Loucy (cell line): ENCODE results near the gene OR10A7.

Experiments used
- H2AFZ ChIP-seq: fragments of 200-600 bp; sonication (generic); 2 replicates; pipeline ENCODE4 v1.6.0; 2016; ENCODE audit warnings: antibody characterized with exemption, mild to moderate bottlenecking, low read length, moderate library complexity
- H3F3A ChIP-seq: fragments of 200-600 bp; 2 replicates; pipeline ENCODE4 v1.6.0; 2016; ENCODE audit warnings: antibody characterized with exemption, low read depth, mild to moderate bottlenecking
- H3K27me3 ChIP-seq: fragments of 200-600 bp; sonication (generic); 2 replicates; pipeline ENCODE4 v1.6.1; 2014; ENCODE audit warnings: low read length, mild to moderate bottlenecking; ENCODE audit not compliant: insufficient read depth, poor library complexity, severe bottlenecking
- H3K36me3 ChIP-seq: fragments of 200-600 bp; sonication (generic); 2 replicates; pipeline ENCODE4 v1.6.1; 2016; ENCODE audit warnings: low read length; ENCODE audit not compliant: insufficient read depth
- H3K4me1 ChIP-seq: fragments of 200-600 bp; sonication (generic); 2 replicates; pipeline ENCODE4 v1.5.1; 2014; ENCODE audit warnings: low read length, mild to moderate bottlenecking; ENCODE audit not compliant: insufficient read depth, poor library complexity, severe bottlenecking
- H3K4me2 ChIP-seq: fragments of 200-600 bp; sonication (generic); 2 replicates; pipeline ENCODE4 v1.6.0; 2014; ENCODE audit warnings: antibody characterized with exemption, low read length, low read depth, mild to moderate bottlenecking; ENCODE audit not compliant: poor library complexity, severe bottlenecking
- H3K4me3 ChIP-seq: fragments of 200-600 bp; sonication (generic); 2 replicates; pipeline ENCODE4 v1.5.1; 2014; ENCODE audit warnings: low read length, mild to moderate bottlenecking, mixed read lengths; ENCODE audit not compliant: poor library complexity, severe bottlenecking
- H3K79me2 ChIP-seq: fragments of 200-600 bp; sonication (generic); 2 replicates; pipeline ENCODE4 v1.6.1; 2014; ENCODE audit warnings: low read length; ENCODE audit not compliant: insufficient read depth
- H3K9ac ChIP-seq: fragments of 200-600 bp; sonication (generic); 2 replicates; pipeline ENCODE4 v1.6.0; 2014; ENCODE audit warnings: mild to moderate bottlenecking, low read depth, low read length, moderate library complexity; ENCODE audit not compliant: poor library complexity, severe bottlenecking
- H3K9me2 ChIP-seq: fragments of 200-600 bp; sonication (generic); replicated peaks from 2 replicates; pipeline ENCODE4 v1.6.1; 2016; ENCODE audit warnings: low read depth, low read length, mixed read lengths
- H3K9me3 ChIP-seq: fragments of 200-600 bp; sonication (generic); 2 replicates; pipeline ENCODE4 v1.6.1; 2014; ENCODE audit warnings: mild to moderate bottlenecking, antibody characterized with exemption, low read length, low read depth; ENCODE audit not compliant: insufficient read depth
- H4K20me1 ChIP-seq: fragments of 200-600 bp; sonication (generic); 2 replicates; pipeline ENCODE4 v1.6.0; 2014; ENCODE audit warnings: antibody characterized with exemption, low read length, mild to moderate bottlenecking; ENCODE audit not compliant: insufficient read depth, poor library complexity, severe bottlenecking
- CTCF ChIP-seq: fragments of 200-600 bp; sonication (generic); conservative IDR thresholded peaks from 2 replicates; pipeline ENCODE4 v1.5.1; 2014; ENCODE audit warnings: mild to moderate bottlenecking, antibody characterized with exemption, low read length
- EZH2phosphoT487 ChIP-seq: fragments of 200-600 bp; IDR thresholded peaks from 2 replicates; pipeline ENCODE4 v1.6.1; 2018; ENCODE audit warnings: antibody characterized with exemption, mild to moderate bottlenecking, moderate library complexity, borderline replicate concordance

The OR10A7 gene

GRCh38 chr12:55253281-55253680 is 32.5 kb downstream of the OR10A7 start:
- no peak overlapping the region for H3K4me3 ChIP-seq
- no peaks in the 10 kb centered on the region for H3K9me3 ChIP-seq
- no peaks in the 10 kb centered on the region for H3K36me3 ChIP-seq
- no peaks in the 10 kb centered on the region for H4K20me1 ChIP-seq
- no peaks in the 10 kb centered on the region for H3K79me2 ChIP-seq
- no peak overlapping the region for H3K9ac ChIP-seq
- no peaks in the 10 kb centered on the region for H3K27me3 ChIP-seq
- no peaks in the 10 kb centered on the region for H3K4me1 ChIP-seq
- no peak overlapping the region for H3K4me2 ChIP-seq
- no peak overlapping the region for H2AFZ ChIP-seq
- H3K9me2 ChIP-seq, result no peaks in the 10 kb centered on the region
- H3F3A ChIP-seq, result no peaks in the 10 kb centered on the region
- no peak for TF ChIP-seq CTCF
- TF ChIP-seq EZH2phosphoT487, result no peak

GRCh38 chr12:55256831-55257230 is 36.0 kb downstream of the OR10A7 start:
- H3K4me1 ChIP-seq, result no peaks in the 10 kb centered on the region
- H3K4me3 ChIP-seq, result no peak overlapping the region
- TF ChIP-seq EZH2phosphoT487, result no peak
- no peak for TF ChIP-seq CTCF
- no peaks in the 10 kb centered on the region for H3F3A ChIP-seq
- H3K36me3 ChIP-seq, result no peaks in the 10 kb centered on the region
- no peak overlapping the region for H2AFZ ChIP-seq
- H4K20me1 ChIP-seq, result no peaks in the 10 kb centered on the region
- no peaks in the 10 kb centered on the region for H3K79me2 ChIP-seq
- no peaks in the 10 kb centered on the region for H3K27me3 ChIP-seq
- H3K4me2 ChIP-seq, result no peak overlapping the region
- H3K9ac ChIP-seq, result no peak overlapping the region
- H3K9me3 ChIP-seq, result no peaks in the 10 kb centered on the region
- H3K9me2 ChIP-seq, result no peaks in the 10 kb centered on the region

GRCh38 chr12:55258303-55258702 is 37.5 kb downstream of the OR10A7 start:
- Histone ChIP-seq H3K4me1 (no peaks in the 10 kb centered on the region), H3K9ac (no peak overlapping the region), H3K27me3 (no peaks in the 10 kb centered on the region), H3K9me3 (no peaks in the 10 kb centered on the region), H3K4me3 (no peak overlapping the region), H2AFZ (no peak overlapping the region), H3K79me2 (no peaks in the 10 kb centered on the region), H3F3A (no peaks in the 10 kb centered on the region), H4K20me1 (no peaks in the 10 kb centered on the region), H3K9me2 (no peaks in the 10 kb centered on the region), H3K4me2 (no peak overlapping the region), H3K36me3 (no peaks in the 10 kb centered on the region)
- no peak for TF ChIP-seq EZH2phosphoT487
- TF ChIP-seq CTCF, result no peak
